ENCODE data around the gene CFAP61.
"Not testable (repeated sequence)": the region's sequence is repeated elsewhere in the genome, so short reads cannot be mapped to it uniquely, and the experiment has no call there.

Gene CFAP61

DNA sequence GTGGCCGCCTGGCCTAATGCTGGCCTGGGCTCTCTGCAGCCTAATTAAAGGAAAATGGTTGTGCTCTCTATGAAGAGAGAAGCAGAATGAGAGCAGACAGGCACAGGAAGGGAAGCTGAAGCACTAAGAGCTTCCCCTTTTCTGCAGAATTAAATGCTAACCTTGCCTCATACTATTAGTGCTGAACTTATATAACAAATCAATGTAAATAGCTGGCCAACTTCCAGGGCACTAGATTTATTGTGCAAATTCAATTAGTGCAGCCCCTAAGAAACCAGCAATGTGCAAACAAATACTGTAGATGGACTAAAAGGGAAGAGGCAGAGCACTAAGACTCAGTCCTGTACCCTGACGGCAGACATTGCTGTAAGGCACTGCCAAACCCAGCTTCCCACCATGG lies 279.5 kb downstream of the CFAP61 start:
- no peak for DNase-seq

DNA sequence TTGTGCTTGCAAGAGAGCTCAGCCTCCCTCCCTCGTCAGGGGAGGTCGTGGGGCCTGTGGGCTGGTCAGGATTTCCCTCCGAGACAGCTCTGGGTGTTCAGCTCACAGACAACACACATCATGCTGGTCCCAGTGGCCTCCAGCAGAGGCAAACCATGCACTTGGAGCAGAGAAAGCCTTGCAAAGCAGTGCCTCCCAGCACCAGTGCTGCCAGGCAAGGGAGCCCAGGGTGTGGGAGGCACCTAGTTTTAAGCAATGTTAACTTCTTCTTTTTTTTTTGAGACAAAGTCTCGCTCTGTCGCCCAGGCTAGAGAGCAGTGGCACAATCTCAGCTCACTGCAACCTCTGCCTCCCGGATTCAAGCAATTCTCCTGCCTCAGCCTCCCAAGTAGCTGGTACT lies 281.5 kb downstream of the CFAP61 start:
- no peak for DNase-seq

DNA sequence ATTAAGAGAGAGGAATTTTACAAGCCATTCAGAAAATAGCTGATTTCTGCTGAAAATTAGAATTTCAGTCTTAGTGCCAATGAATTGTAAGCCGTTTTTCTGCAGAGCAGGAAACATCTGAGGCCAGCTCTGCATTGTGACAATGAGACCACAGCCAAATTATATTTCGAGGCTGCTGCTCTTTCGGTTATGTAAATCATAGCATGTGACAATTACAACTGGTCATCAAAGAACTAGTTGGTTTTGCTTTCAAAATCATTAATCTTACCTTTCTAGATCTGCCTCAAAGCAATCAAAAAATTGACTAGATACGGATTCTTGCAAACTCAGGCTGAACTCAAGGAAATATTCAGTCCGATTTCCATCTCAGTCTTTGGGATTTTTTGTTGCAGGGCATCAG lies 282.2 kb downstream of the CFAP61 start:
- DNase-seq, result no peak

DNA sequence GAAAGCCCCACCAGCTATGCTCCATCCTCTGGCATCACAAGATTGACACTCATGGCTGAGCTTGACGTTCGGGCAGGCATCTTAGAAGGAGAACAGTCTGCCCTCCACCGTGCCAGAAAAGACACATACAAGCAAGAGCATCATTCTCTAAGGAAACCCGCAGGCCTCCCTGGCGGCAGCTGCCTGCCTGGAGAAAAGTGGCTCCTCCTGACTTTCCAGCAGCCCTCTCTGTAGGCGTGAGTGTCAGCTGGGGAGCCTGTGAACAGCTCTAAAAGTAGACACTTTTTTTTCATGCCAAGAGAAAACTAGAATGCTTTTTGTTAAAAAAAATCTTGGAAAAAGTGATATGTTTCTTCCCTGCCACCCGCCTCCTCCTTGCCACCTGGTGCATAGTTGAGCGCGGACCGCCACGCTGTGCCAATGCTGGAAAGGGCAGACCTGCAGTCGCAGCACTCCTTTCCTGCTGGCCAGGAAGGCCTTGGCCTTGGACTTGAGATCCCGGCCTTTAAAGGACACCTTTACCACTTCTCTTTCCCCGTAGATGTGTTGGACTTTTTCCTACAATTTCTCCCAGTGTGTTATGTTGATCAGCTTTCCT lies 285.9 kb downstream of the CFAP61 start:
- no peak for DNase-seq

DNA sequence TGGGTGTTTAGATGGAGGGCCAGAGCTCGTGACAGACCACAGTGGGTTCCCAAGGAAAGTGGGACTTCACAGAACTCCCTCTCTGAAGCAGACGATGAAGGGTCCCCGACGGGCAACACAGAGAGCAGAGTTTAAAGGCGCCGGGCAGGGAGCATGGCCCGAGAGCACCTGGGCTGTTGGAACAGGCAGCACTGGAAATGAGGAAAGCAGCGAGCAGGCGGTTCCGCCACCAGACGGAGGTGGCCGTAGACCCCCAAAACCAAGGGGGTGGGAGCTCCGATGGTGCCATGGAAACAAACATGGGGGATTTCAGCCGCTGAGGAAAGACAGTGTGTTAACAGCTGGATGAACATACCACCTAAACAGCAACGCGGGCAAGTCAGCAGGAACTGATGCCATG lies 288.1 kb downstream of the CFAP61 start:
- DNase-seq, result no peak

DNA sequence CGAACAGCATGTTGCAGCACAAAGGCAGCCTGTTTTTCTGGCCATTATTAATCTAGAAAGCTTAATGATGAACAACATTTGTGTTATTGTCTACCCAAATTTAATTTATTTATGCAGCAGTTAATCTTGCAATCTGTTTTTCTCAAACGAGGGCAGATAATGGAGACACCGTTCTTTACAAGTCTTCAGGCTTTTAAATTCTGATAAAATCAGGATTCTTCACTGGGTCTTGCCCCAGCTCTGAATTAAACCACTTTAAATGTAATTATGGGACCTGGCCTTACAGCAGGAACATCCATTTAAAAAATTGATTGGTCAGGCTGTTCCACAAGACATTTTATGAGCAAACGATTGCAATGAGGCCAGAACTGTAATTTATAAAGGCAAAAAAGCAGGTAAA lies 289.0 kb downstream of the CFAP61 start:
- DNase-seq, result no peak

DNA sequence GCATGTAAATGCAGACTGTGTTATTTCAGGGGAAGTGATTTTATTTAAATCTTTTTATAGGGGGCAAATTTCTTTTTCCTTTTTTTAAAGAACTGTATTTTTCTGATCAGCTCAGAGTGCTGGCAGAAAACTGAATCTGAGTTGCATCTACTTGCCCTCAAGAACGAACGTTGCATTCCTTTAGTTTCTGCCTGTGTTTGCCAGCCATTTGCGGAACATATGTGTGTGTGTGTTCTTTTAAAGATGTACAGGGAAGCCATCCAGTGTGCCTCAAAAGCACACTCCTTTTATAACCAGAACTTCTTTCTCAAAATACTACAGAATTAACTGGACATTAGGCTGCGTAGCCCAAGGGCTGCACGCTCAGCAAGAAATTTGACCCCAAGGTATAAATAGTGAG lies 289.7 kb downstream of the CFAP61 start:
- no peak for DNase-seq

DNA sequence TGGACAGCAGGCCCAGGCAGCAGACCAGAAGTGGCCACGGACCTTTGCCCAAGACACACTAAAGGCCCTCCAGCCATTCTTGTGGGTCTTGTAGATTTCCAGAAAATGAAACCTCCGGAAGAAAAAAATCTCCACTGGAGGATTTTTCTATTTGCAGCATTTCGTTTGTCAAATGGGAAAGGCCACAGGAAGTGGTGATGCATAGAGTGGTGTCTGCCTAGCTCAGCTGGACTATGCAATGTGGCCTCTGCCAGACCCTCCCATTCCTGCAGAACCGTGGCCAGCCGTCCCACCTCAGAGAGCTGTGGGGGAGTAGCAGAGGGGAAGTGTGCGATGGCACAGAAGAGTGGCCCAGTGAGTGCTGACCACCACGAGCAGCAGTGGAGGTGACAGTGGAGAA lies 291.6 kb downstream of the CFAP61 start:
- DNase-seq, result no peak

DNA sequence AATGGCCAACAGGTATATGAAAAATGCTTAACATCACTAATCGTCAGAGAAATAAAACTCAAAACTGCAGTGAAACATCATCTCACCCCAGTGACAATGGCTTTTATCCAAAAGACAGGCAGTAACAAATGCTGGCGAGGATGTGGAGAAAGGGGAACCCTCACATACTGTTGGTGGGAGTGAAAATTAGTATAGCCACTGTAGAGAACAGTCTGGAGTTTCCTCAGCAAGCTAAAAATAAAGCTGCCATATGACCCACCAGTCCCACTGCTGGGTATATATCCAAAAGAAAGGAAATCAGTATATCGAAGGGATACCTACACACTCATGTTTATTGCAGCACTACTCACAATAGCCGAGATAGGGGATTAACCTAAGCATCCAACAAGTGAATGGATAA lies 292.1 kb downstream of the CFAP61 start:
- DNase-seq, result no peak

DNA sequence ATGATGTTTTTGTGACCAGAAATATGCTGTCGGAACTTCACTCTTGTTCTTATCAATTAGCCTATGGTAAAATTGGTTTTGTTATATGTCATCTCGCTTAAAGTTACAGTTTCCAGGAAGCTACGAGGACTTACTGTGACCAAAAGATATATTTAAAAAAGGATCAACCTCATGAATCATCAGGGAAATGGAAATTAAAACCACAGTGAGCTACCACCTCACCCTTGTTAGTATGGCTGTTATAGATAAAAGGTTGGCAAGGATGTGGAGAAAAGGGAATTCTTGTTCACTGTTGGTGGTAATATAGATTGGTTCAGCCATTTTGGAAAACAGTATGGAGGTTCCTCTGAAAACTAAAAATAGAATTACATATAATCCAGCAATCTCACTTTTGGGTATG lies 301.2 kb downstream of the CFAP61 start:
- DNase-seq, result no peak

DNA sequence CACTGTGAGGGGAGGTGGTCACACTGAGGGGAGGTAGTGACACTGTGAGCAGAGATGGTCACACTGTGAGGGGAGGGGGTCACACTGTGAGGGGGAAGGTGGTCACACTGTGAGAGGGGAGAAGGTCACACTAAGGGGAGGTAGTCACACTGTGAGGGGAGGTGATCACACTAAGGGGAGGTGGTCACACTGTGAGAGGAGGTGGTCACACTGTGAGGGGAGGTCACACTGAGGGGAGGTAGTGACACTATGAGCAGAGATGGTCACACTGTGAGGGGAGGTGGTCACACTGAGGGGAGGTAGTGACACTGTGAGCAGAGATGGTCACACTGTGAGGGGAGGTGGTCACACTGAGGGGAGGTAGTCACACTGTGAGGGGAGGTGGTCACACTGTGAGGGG lies 303.2 kb downstream of the CFAP61 start:
- DNase-seq, result not testable (repeated sequence)

DNA sequence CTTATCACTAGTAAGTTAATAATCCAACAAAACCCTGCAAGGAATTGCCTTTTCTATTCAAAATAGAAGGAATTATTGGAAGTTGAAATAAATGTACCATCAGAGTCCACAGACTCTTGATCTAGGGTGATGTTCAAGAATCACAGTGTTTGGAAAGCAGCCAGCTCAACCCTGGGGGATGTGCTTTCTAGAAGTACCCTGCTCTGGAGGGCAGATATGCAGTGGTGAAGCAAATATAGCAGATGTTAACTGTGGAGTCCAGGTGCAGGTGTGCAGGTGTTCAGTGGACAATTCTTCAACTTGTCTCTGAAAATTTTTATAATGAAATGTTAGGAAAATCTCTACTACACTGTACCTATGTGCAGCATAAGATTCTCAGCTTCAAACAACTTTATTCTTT lies 306.5 kb downstream of the CFAP61 start:
- DNase-seq, result no peak

DNA sequence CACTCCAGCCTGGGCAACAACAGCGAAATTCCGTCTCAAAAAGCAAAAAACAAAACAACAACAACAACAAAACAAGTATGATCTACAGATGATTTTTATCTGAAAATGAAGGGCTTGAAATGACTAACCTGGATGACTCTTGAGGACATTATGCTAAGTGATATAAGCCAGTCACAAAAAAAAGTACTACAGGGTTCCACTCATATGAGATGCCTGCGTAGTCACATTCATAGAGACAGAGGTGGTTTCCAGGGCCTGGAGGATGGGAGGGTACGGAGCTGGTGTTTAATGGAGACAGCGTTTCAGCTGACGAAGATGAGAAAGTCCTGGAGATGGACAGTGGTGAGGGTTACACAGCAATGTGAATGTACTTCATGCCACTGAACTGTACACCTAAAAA lies 307.3 kb downstream of the CFAP61 start:
- DNase-seq, result no peak

DNA sequence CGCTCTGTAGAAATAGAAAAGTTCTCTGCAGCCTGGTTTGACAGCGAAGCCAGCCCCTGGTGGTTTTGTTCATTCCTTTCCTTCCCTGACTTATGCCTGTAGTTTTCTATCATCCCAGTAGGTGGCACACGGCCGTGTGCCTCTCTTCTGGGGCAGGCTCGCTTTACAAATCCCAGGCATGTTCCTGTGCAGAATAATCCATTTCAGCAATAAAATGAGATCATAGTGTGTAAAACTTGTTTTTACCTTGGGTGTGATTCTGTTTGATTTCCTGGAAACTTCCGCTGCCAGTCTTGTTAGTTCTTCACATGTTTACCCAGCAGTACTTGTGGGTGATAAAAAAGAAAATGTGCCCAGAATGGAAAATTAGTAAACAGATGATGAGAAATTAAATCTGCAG lies 308.1 kb downstream of the CFAP61 start:
- DNase-seq, result peak; percentile 47 to 49

DNA sequence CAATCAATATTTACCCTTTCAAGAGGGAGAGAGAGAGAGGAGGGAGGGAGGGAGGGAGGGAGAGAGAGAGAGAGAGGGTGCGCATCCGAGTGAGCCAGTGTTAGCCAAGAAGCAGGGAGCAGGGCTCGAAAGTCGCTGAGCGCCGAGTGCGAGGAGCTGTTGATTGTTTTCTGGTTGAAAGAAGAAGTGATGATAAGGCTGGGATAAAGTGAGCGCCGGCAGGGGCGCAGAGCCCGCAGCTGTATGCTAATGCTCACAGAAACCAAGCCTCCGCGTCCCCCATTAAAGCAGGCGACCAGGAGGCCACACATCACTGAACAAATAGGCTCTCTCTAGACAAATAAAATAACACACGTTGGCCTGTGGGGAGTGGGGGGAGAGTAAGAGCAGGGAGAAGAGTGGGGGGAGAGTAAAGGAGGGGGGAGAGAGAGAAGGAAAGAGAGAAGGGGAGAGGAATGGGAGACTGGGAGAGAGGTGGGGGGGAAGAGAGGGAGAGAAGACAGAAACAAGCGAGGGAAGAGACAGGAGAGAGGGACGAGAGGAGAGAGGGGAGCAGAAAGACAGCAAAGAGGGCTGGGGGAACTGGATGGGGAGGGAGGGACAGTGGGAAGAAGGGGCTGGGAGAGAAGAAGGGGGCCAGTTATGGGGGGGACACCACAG lies 310.6 kb downstream of the CFAP61 start:
- DNase-seq, result peak in 1 of 2 donors; percentile 29

DNA sequence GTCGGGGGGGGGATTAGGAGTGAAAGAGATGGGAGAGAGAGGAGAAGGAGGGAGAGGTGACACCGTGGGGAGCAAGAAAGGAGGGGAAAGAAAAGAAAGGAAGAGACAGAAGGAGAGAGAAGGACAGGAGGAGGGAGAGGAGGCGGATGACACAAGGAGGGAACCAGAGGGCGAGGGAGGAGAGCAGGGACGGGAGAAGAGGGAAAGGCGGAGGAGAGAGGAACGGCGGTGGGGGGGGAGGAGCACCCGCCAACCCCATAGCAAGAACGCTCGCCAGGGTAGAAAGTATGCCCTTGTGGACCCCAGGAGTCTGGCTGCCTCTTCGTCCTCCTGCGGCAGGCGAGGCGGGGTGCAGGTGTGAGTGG lies 311.1 kb downstream of the CFAP61 start:
- no peak for DNase-seq

DNA sequence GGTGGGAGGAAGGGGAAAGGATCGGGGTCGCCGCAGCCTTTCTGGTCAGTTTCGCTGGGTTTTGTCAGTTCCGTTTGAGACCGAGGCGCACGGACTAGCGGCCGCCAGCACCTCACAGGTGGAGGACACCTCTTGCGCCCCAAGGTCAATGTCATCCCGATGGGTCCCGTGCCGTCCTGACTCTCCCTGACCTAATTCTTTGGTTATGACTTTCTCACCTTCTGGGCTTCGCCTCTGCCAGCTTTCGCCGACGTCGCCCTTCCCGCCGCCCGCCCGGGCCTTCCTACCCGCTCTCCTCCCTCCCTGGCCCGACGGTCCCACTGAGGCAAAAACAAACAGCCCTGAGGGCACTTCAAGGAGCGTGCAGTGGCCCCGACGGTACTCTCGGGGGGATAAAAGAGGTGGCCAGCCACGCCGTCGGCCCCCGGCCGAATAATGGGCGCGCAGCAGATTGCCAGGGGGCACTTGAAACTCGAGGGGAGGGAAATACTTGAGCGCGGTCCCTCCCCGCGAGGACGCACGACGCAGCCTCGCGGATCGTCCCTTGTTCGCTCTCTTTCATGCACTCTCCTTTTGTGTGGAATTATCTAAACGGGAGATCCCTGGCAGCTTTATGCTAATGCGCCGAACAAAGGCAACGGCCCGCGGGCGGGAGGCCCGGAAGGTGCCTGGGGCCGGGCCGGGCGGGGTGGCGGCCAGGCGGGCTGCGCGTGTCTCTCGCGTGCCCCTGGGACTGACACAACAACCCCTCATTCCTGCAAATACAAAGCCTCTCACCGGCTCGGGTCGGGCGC lies 311.7 kb downstream of the CFAP61 start:
- DNase-seq, result peak in 1 of 2 donors; percentile 28

DNA sequence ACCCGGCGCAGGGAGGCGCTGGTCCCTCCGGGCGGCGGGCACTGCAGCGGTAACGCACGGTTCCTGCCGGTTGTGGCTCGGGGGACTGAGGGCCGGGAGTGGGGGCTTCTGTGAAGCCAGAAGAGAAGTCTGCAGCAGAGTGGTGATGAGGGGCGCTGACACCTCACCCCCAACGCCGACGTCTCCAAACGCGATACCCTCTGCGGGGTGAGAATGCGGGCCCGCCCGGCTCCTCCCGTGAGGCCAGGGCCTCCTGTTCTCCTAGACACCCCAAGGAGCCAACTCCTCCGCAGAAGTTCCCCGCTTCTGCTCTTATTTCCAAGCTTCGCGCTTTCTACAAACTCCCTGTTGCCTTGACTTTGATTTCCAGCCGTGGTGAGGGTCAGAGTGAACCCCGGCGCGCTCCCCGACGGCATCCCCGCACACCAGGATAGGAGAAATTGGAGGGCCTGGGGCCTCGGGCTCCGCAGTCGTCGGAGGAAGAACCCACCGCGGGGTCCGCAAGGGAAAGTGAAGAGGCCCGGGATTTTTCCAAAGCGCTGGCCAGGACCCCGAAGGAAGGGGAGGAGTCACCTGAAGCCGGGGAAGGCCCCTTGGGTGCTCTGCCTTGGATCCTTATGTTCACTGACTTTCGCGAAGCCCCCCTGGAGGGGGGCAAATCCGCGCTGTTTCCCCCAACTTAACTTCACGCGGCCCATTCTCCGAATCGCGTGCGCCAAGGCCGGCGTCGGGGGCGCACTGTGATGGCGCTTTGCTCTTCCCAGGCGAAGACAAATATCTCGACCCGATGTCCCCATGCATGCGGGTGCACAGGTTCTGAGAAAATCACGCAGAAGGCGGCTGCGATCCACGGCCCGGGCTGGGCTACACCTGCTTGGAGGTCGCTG lies 312.5 kb downstream of the CFAP61 start:
- no peak for DNase-seq

DNA sequence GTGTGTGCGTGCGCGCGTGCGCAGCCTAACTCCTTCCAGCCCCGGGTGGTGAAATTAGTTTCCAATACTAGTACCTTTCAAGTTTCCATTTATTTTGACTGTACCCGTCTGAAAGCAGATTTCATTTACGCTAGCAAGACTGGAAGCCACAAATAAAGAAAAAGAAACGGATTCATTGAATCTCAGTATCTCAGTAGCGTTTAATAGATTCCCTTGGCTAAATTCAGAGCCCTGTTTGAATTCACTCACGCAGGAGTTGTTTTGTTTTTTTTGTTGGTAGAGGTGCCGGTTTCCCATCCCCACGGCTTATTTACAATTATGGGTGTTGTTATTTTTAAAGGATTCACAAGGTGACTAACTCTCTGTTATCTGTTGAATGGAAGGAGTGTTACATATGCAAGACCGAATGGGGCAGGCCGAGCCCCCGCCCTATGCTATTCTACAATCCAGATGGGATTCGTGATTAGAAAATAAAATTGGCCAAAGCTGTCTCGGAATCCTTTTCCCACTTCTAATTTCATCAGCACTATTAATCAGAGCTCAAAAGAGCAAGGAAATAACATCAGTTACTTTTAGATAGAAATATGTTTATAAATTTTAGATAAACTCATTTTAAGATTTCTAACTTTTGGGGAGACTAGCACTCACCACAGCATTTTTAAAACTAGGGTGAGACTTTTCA lies 313.3 kb downstream of the CFAP61 start:
- DNase-seq, result peak in 1 of 2 donors; percentile 48

DNA sequence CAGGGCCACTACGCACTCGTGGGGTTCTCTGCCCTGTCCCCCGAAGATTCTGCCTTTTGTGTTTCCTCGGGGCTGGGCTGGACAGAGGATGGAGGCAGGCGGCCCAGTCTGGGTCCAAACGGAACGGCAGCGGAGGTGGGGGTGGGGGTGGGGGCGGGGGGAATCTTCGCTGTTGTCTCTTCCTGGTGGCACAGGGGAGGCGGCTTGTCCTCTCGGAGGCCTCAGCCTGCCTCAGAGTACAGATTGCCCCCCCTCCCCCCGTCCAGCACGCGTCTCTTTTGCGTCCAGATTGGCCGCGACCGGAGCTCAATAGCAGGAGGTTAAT lies 314.2 kb downstream of the CFAP61 start:
- no peak for DNase-seq

DNA sequence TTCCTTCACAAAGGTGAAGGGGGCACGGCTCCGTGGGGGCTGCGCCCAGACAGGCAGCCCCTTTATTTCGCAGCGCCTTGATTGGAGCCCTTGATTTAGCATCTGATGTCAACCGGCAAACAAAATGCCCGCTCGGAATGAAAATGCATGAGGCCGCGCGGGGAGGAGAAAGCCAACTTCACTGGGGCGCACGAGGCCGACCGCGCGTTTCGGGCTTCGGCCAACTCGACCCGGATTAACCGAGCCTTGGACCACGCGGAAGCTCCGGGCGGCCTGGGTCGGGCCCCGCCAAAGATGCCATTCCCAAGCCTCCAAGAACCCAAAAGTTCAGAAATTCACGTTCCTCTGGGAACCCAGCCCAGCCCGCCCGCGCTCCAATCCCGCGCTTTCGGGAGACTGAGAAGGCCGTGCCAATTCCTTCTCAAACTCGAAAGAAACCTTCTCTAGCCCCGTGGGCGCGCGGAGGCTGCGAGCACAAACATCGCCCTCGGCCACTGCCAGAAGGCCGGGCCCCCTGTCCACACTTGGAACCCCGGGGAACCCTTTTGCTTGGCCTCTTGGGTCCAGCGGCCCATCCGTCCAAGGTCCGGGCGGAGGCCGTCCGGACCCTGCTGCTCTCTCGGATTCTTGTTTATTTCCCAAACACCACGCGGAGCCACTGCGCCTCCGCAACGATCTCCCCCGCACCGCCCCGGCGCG lies 314.7 kb downstream of the CFAP61 start:
- peak in 1 of 2 donors; percentile 28 for DNase-seq

All from stimulated activated CD4-positive, alpha-beta T cell treated with anti-CD3 and anti-CD28 coated beads, Interleukin-2, amount 100 ng/mL, for 24 hours (primary cell).